Measurements from ENCODE around the gene DOCK3. TPM values are rescaled to one million over a fixed set of nuclear protein-coding genes. Genes with fewer than 3 reads are reported as not detected.

The DOCK3 gene
- total and polyA plus RNA-seq, 2 of the 4 experiments (the other 2 are of a cell fraction) = under 0.01 to 0.12 TPM

DNA sequence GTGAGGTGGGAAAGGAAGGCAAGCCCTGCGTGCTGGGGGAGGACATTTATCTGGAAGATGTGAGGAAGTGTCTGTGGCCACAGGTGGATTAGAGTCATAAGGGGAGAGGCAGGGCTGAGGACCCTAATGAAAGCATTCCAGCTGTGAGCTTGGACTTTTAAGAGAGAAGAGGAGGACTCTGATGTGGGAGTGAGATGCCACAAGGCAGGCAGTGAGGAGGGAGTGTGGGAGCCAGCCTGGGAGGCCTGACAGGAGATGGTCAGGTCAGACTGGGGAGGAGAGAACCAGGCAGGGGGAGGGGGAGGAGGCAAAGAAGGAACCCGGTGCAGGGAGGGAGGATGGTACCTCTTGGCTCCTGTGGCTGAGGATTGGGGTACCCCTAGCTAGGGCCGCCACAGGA lies 36.8 kb upstream of the DOCK3 start:
- Histone ChIP-seq H3K9ac (ENCODE audit: low read depth, low read length) (no peak overlapping the region), H2AFZ (replicated peaks; ENCODE audit: low read length, poor library complexity) (no peak overlapping the region), H2BK5ac (ENCODE audit: low read depth, low read length, poor library complexity, severe bottlenecking) (no peak overlapping the region), H2BK20ac (ENCODE audit: low read depth, low read length) (no peak overlapping the region), H3K23ac (ENCODE audit: low read depth, low read length) (no peak overlapping the region), H4K20me1 (ENCODE audit: insufficient read depth, low read length) (peaks cover 10% of the 10 kb centered on the region), H4K8ac (ENCODE audit: low read depth in 2 of 2, low read length in 2 of 2) (no peak overlapping the region), H4K5ac (ENCODE audit: low read depth, low read length) (no peak overlapping the region), H3K9me1 (ENCODE audit: insufficient read depth, low read length) (peaks cover 15% of the 10 kb centered on the region), H3K4me1 (ENCODE audit: control insufficient read depth, insufficient read depth, low read length) (peaks cover 6% of the 10 kb centered on the region), H3K4me3 (ENCODE audit: insufficient read depth, low read depth, low read length) (no peak overlapping the region), H3K18ac (ENCODE audit: low read depth, low read length) (no peak overlapping the region), H4K91ac (ENCODE audit: insufficient read depth, low read depth, low read length) (no peak overlapping the region), H2BK15ac (ENCODE audit: low read depth, low read length) (no peak overlapping the region), H3K9me3 (ENCODE audit: control insufficient read depth, insufficient read depth, low read length) (no peaks in the 10 kb centered on the region), H3K27ac (ENCODE audit: insufficient read depth, low read length) (no peak overlapping the region), H2AK9ac (replicated peaks; ENCODE audit: low read depth, low read length, poor library complexity) (no peak overlapping the region), H3K4ac (ENCODE audit: low read depth, low read length) (no peak overlapping the region), H3K27me3 (ENCODE audit: control insufficient read depth, insufficient read depth, low read length) (no peaks in the 10 kb centered on the region), H3K36me3 (ENCODE audit: control insufficient read depth, insufficient read depth, low read length) (peaks cover under 1% of the 10 kb centered on the region; the same call in 1 of the 2 replicates), H3K4me2 (ENCODE audit: low read depth, low read length) (no peak overlapping the region), H2AK5ac (ENCODE audit: low read depth, low read length) (no peak overlapping the region), H3K56ac (ENCODE audit: extremely low read depth, insufficient read depth, low read length) (no peak overlapping the region), H3K79me1 (ENCODE audit: low read depth in 1 of 2, low read length in 2 of 2) (peaks cover 0 to 8% of the 10 kb centered on the region in 2 experiments; a peak in 1 of 4 replicates), H3K14ac (replicated peaks; ENCODE audit: low read depth, low read length) (no peak overlapping the region), H2BK120ac (ENCODE audit: low read depth, low read length) (no peak overlapping the region)
- ATAC-seq (ENCODE audit: low read depth) (no peak), DNase-seq (no peak)
- TF ChIP-seq MAZ (IDR thresholded peaks at IDR 0.05; ENCODE audit: borderline replicate concordance, low read depth, low read length) = no peak
- ChIA-PET POLR2A (ENCODE audit: unreplicated experiment) (no interaction called here), CTCF (no interaction called here)
- dilution Hi-C loops (cut with HindIII; ENCODE audit: low sequenced_read_pairs, unreplicated experiment) (no loop called here), intact Hi-C loops (cut with micrococcal nuclease) (no loop called here), in situ Hi-C loops (cut with MboI; ENCODE audit: low sequenced_read_pairs) (no loop called here)
- BruUV-seq (replicated peaks) = no TSS peak
- WGBS, 2 experiments (ENCODE audit: extremely low coverage in 2 of 2, insufficient read length in 1 of 2) = 59% methylated on average over 3 of the region's 3 CpGs; no CpG with 5 or more reads in 1 of the 2 experiments

All from IMR-90 (cell line).